ENCODE results near the gene MMRN2. TPM values are rescaled to one million over a fixed set of nuclear protein-coding genes. Genes with fewer than 3 reads are reported as not detected.
A peak's percentile ranks its signal among the peaks of the same experiment; 100 is the strongest.
"Not testable (repeated sequence)": the region's sequence is repeated elsewhere in the genome, so short reads cannot be mapped to it uniquely, and the experiment has no call there.

Gene MMRN2
- total RNA-seq, 1 donor from 2014 or later = not detected

- H3K4me3 Mint-ChIP-seq (ENCODE audit: low read depth); H3K27me3 Mint-ChIP-seq (ENCODE audit: low read depth); H3K9me3 Mint-ChIP-seq; DNase-seq (ENCODE audit: low spot score); H3K36me3 Mint-ChIP-seq (ENCODE audit: low read depth); intact Hi-C loops (cut with micrococcal nuclease); H3K27ac Mint-ChIP-seq; H3K4me1 Mint-ChIP-seq (ENCODE audit: low read depth): not testable (repeated sequence)
Observed at GRCh38 chr10:86940076-86940475, 17.3 kb downstream of the MMRN2 start.

- intact Hi-C loops (cut with micrococcal nuclease) = no loop called here
Observed at GRCh38 chr10:86938260-86938659, 19.2 kb downstream of the MMRN2 start.

GRCh38 chr10:86937502-86938154 is 19.8 kb downstream of the MMRN2 start:
- peak; percentile 6 for DNase-seq (ENCODE audit: low spot score)
- intact Hi-C loops (cut with micrococcal nuclease) = no loop called here
- Mint-ChIP-seq H3K4me3 (ENCODE audit: low read depth) (no peak overlapping the region), H3K36me3 (ENCODE audit: low read depth) (no peaks in the 10 kb centered on the region), H3K27me3 (ENCODE audit: low read depth) (no peaks in the 10 kb centered on the region), H3K27ac (no peak overlapping the region), H3K9me3 (no peaks in the 10 kb centered on the region), H3K4me1 (ENCODE audit: low read depth) (peaks cover 5% of the 10 kb centered on the region)

More at GRCh38 chr10:86938260-86938659, 19.2 kb downstream of the MMRN2 start:
- no peaks in the 10 kb centered on the region for H3K27me3 Mint-ChIP-seq (ENCODE audit: low read depth)
- peaks cover 2% of the 10 kb centered on the region for H3K4me1 Mint-ChIP-seq (ENCODE audit: low read depth)
- H3K4me3 Mint-ChIP-seq (ENCODE audit: low read depth) = no peak overlapping the region
- H3K9me3 Mint-ChIP-seq = no peaks in the 10 kb centered on the region
- peak; percentile 7 for DNase-seq (ENCODE audit: low spot score)
- H3K27ac Mint-ChIP-seq = no peak overlapping the region
- H3K36me3 Mint-ChIP-seq (ENCODE audit: low read depth) = no peaks in the 10 kb centered on the region

- Mint-ChIP-seq H3K36me3 (ENCODE audit: low read depth) (no peaks in the 10 kb centered on the region), H3K4me1 (ENCODE audit: low read depth) (peaks cover 7% of the 10 kb centered on the region), H3K27me3 (ENCODE audit: low read depth) (no peaks in the 10 kb centered on the region), H3K9me3 (no peaks in the 10 kb centered on the region), H3K4me3 (ENCODE audit: low read depth) (no peak overlapping the region), H3K27ac (no peak overlapping the region)
- intact Hi-C loops (cut with micrococcal nuclease) = no loop called here
- no peak for DNase-seq (ENCODE audit: low spot score)
Observed at GRCh38 chr10:86936661-86937501, 20.5 kb downstream of the MMRN2 start.

GRCh38 chr10:86934162-86934711 is 23.2 kb downstream of the MMRN2 start:
- H3K4me1 Mint-ChIP-seq (ENCODE audit: low read depth); H3K27ac Mint-ChIP-seq; DNase-seq (ENCODE audit: low spot score); H3K36me3 Mint-ChIP-seq (ENCODE audit: low read depth); H3K27me3 Mint-ChIP-seq (ENCODE audit: low read depth); intact Hi-C loops (cut with micrococcal nuclease); H3K9me3 Mint-ChIP-seq; H3K4me3 Mint-ChIP-seq (ENCODE audit: low read depth): not testable (repeated sequence)

GRCh38 chr10:86932674-86933073 is 24.7 kb downstream of the MMRN2 start:
- H3K4me1 Mint-ChIP-seq (ENCODE audit: low read depth) = peaks cover 4% of the 10 kb centered on the region
- peaks cover 3% of the 10 kb centered on the region for H3K36me3 Mint-ChIP-seq (ENCODE audit: low read depth)
- intact Hi-C loops (cut with micrococcal nuclease) = no loop called here
- H3K4me3 Mint-ChIP-seq (ENCODE audit: low read depth) = no peak overlapping the region
- no peak overlapping the region for H3K27ac Mint-ChIP-seq
- no peaks in the 10 kb centered on the region for H3K27me3 Mint-ChIP-seq (ENCODE audit: low read depth)
- no peaks in the 10 kb centered on the region for H3K9me3 Mint-ChIP-seq
- no peak for DNase-seq (ENCODE audit: low spot score)

- Mint-ChIP-seq H3K4me3 (ENCODE audit: low read depth) (no peak overlapping the region), H3K27me3 (ENCODE audit: low read depth) (no peaks in the 10 kb centered on the region), H3K27ac (no peak overlapping the region), H3K4me1 (ENCODE audit: low read depth) (peaks cover 4% of the 10 kb centered on the region), H3K9me3 (no peaks in the 10 kb centered on the region), H3K36me3 (ENCODE audit: low read depth) (peaks cover 3% of the 10 kb centered on the region)
- intact Hi-C loops (cut with micrococcal nuclease) = no loop called here
- DNase-seq (ENCODE audit: low spot score) = no peak
Observed at GRCh38 chr10:86931872-86932271, 25.5 kb downstream of the MMRN2 start.

GRCh38 chr10:86929468-86930380 is 27.7 kb downstream of the MMRN2 start:
- Mint-ChIP-seq H3K9me3 (no peaks in the 10 kb centered on the region), H3K4me3 (ENCODE audit: low read depth) (no peak overlapping the region), H3K4me1 (ENCODE audit: low read depth) (peaks cover 4% of the 10 kb centered on the region), H3K36me3 (ENCODE audit: low read depth) (peaks cover 3% of the 10 kb centered on the region), H3K27ac (no peak overlapping the region), H3K27me3 (ENCODE audit: low read depth) (no peaks in the 10 kb centered on the region)
- no peak for DNase-seq (ENCODE audit: low spot score)
- intact Hi-C loops (cut with micrococcal nuclease) = no loop called here

- Mint-ChIP-seq H3K27me3 (ENCODE audit: low read depth) (no peaks in the 10 kb centered on the region), H3K36me3 (ENCODE audit: low read depth) (peaks cover 11% of the 10 kb centered on the region), H3K4me1 (ENCODE audit: low read depth) (no peaks in the 10 kb centered on the region), H3K4me3 (ENCODE audit: low read depth) (no peak overlapping the region), H3K9me3 (no peaks in the 10 kb centered on the region), H3K27ac (no peak overlapping the region)
- DNase-seq (ENCODE audit: low spot score) = no peak
- intact Hi-C loops (cut with micrococcal nuclease) = no loop called here
Observed at GRCh38 chr10:86922553-86922961, 34.9 kb downstream of the MMRN2 start.

- Mint-ChIP-seq H3K9me3 (no peaks in the 10 kb centered on the region), H3K36me3 (ENCODE audit: low read depth) (peaks cover 12% of the 10 kb centered on the region), H3K27me3 (ENCODE audit: low read depth) (no peaks in the 10 kb centered on the region), H3K4me3 (ENCODE audit: low read depth) (no peak overlapping the region), H3K27ac (no peak overlapping the region), H3K4me1 (ENCODE audit: low read depth) (no peaks in the 10 kb centered on the region)
- DNase-seq (ENCODE audit: low spot score) = no peak
- intact Hi-C loops (cut with micrococcal nuclease) = no loop called here
Observed at GRCh38 chr10:86918022-86918471, 39.4 kb downstream of the MMRN2 start.

- no peak for DNase-seq (ENCODE audit: low spot score)
- Mint-ChIP-seq H3K4me1 (ENCODE audit: low read depth) (no peaks in the 10 kb centered on the region), H3K27me3 (ENCODE audit: low read depth) (no peaks in the 10 kb centered on the region), H3K27ac (no peak overlapping the region), H3K36me3 (ENCODE audit: low read depth) (peaks cover 6% of the 10 kb centered on the region), H3K4me3 (ENCODE audit: low read depth) (no peak overlapping the region), H3K9me3 (no peaks in the 10 kb centered on the region)
- intact Hi-C loops (cut with micrococcal nuclease) = no loop called here
Observed at GRCh38 chr10:86914734-86915133, 42.7 kb downstream of the MMRN2 start.

GRCh38 chr10:86905429-86905828 is 52.0 kb downstream of the MMRN2 start:
- H3K4me3 Mint-ChIP-seq (ENCODE audit: low read depth) = no peak overlapping the region
- H3K4me1 Mint-ChIP-seq (ENCODE audit: low read depth) = no peaks in the 10 kb centered on the region
- no peak for DNase-seq (ENCODE audit: low spot score)
- peaks cover 12% of the 10 kb centered on the region for H3K36me3 Mint-ChIP-seq (ENCODE audit: low read depth)
- H3K27ac Mint-ChIP-seq = no peak overlapping the region
- peaks cover 6% of the 10 kb centered on the region for H3K9me3 Mint-ChIP-seq
- intact Hi-C loops (cut with micrococcal nuclease) = no loop called here
- no peaks in the 10 kb centered on the region for H3K27me3 Mint-ChIP-seq (ENCODE audit: low read depth)
